MM.1S (cell line): ENCODE results near the gene POLR1D.

Experiments
- DNase-seq: peaks from one replicate; pipeline ENCODE4 v3.0.0-alpha.2; 2015
- H2AFZ ChIP-seq: fragments of 300-600 bp; sonication (generic); 2 replicates; pipeline ENCODE4 v1.6.0; 2016; ENCODE audit warnings: antibody characterized with exemption, low read length
- H3F3A ChIP-seq: fragments of 300-600 bp; sonication (generic); 2 replicates; pipeline ENCODE4 v1.6.1; 2016; ENCODE audit warnings: mild to moderate bottlenecking, antibody characterized with exemption, low read length, moderate library complexity, mixed read lengths; ENCODE audit not compliant: insufficient read depth
- H3K27ac ChIP-seq: fragments of 300-600 bp; sonication (generic); 2 replicates; pipeline ENCODE4 v1.5.1; 2016; ENCODE audit warnings: mild to moderate bottlenecking, low read length
- H3K27me3 ChIP-seq: fragments of 300-600 bp; sonication (generic); replicated peaks from 2 replicates; pipeline ENCODE4 v1.6.0; 2016; ENCODE audit warnings: low read length; ENCODE audit not compliant: insufficient read depth
- H3K36me3 ChIP-seq: fragments of 300-600 bp; sonication (generic); replicated peaks from 2 replicates; pipeline ENCODE4 v1.6.1; 2016; ENCODE audit warnings: mild to moderate bottlenecking, low read length, mixed read lengths; ENCODE audit not compliant: insufficient read depth
- H3K4me1 ChIP-seq: fragments of 300-600 bp; sonication (generic); 2 replicates; pipeline ENCODE4 v1.6.1; 2016; ENCODE audit warnings: low read length, mixed read lengths
- H3K4me2 ChIP-seq: fragments of 300-600 bp; sonication (generic); 2 replicates; pipeline ENCODE4 v1.6.0; 2016; ENCODE audit warnings: low read depth, low read length
- H3K4me3 ChIP-seq: fragments of 300-600 bp; sonication (generic); 2 replicates; pipeline ENCODE4 v1.5.1; 2016; ENCODE audit warnings: low read length, mixed read lengths
- H3K79me2 ChIP-seq: fragments of 300-600 bp; sonication (generic); 2 replicates; pipeline ENCODE4 v1.6.1; 2016; ENCODE audit warnings: mixed run types, low read length, mixed read lengths
- H3K9ac ChIP-seq: fragments of 300-600 bp; sonication (generic); 2 replicates; pipeline ENCODE4 v1.6.1; 2016; ENCODE audit warnings: low read length, mixed read lengths
- H3K9me2 ChIP-seq: fragments of 300-600 bp; sonication (generic); replicated peaks from 2 replicates; pipeline ENCODE4 v1.6.1; 2016; ENCODE audit warnings: mild to moderate bottlenecking, low read length, mixed read lengths; ENCODE audit not compliant: insufficient read depth
- H3K9me3 ChIP-seq: fragments of 300-600 bp; sonication (generic); replicated peaks from 2 replicates; pipeline ENCODE4 v1.6.1; 2016; ENCODE audit warnings: mild to moderate bottlenecking, low read length, mixed read lengths; ENCODE audit not compliant: insufficient read depth
- H4K20me1 ChIP-seq: fragments of 300-600 bp; sonication (generic); 2 replicates; pipeline ENCODE4 v1.6.1; 2016; ENCODE audit warnings: mild to moderate bottlenecking, low read length, moderate library complexity, mixed read lengths; ENCODE audit not compliant: insufficient read depth
- EZH2 ChIP-seq: fragments of 300-600 bp; sonication (generic); optimal IDR thresholded peaks from 2 replicates; pipeline ENCODE3; 2017; ENCODE audit warnings: low read depth, mild to moderate bottlenecking, antibody characterized with exemption, low read length, mixed read lengths
- EZH2phosphoT487 ChIP-seq: fragments of 300-600 bp; sonication (generic); IDR thresholded peaks from 2 replicates; pipeline ENCODE4 v1.6.1; 2018; ENCODE audit warnings: antibody characterized with exemption, low read length
- TF ChIP-seq, protein P1 (sequence below): fragments of 300-600 bp; sonication (generic); IDR thresholded peaks from 2 replicates; pipeline ENCODE4 v1.5.1; 2016; ENCODE audit warnings: antibody characterized with exemption, low read length, mixed read lengths

POLR1D gene

DNA sequence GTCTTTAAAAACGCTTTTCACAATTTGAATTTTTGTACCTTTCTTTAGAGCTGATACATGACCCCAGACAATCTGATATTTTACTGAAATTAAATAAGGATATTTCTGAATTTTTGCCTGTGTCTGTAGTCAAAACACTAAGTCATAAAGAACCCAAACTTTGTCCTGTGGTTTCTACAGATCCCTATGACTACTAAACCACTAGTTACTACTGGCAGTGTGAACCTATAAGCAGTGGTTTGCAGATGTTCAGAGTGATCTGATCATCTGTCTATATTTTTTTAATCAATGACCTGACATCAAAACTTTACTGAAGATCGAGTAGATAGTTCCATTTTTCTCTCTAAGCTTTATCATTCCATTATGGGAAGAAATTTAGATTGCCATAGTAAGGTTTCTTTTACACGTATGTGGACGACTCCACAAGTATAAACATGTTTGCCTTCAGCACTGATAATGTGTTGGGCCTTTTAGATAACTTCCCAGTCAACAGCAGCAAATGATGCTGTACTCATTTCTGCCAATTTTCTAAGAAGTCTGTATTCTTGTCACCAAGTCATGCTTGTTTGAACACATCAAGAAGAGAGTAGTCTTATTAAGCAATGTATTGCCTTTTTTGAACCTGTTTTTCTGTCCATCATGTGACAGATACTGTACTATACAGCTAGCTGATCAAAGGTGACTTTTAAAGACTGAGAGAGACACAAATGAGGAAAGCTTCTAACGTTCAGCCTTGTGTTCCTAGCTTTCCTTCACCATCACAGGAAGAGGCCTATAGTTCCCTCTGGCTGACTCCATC lies 21.8 kb downstream of the POLR1D start:
- no peaks in the 10 kb centered on the region for H3K27me3 ChIP-seq
- no peaks in the 10 kb centered on the region for H3K36me3 ChIP-seq
- no peak for DNase-seq
- H3F3A ChIP-seq, result no peaks in the 10 kb centered on the region
- no peak overlapping the region for H3K4me2 ChIP-seq
- H3K79me2 ChIP-seq, result peaks cover 57% of the 10 kb centered on the region
- no peaks in the 10 kb centered on the region for H3K4me1 ChIP-seq
- no peaks in the 10 kb centered on the region for H3K9me3 ChIP-seq
- no peak overlapping the region for H3K4me3 ChIP-seq
- no peak overlapping the region for H3K9ac ChIP-seq
- no peak overlapping the region for H2AFZ ChIP-seq
- no peaks in the 10 kb centered on the region for H4K20me1 ChIP-seq
- no peaks in the 10 kb centered on the region for H3K9me2 ChIP-seq
- TF ChIP-seq EZH2phosphoT487, result no peak
- TF ChIP-seq, protein P1, sequence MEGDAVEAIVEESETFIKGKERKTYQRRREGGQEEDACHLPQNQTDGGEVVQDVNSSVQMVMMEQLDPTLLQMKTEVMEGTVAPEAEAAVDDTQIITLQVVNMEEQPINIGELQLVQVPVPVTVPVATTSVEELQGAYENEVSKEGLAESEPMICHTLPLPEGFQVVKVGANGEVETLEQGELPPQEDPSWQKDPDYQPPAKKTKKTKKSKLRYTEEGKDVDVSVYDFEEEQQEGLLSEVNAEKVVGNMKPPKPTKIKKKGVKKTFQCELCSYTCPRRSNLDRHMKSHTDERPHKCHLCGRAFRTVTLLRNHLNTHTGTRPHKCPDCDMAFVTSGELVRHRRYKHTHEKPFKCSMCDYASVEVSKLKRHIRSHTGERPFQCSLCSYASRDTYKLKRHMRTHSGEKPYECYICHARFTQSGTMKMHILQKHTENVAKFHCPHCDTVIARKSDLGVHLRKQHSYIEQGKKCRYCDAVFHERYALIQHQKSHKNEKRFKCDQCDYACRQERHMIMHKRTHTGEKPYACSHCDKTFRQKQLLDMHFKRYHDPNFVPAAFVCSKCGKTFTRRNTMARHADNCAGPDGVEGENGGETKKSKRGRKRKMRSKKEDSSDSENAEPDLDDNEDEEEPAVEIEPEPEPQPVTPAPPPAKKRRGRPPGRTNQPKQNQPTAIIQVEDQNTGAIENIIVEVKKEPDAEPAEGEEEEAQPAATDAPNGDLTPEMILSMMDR, result no peak
- TF ChIP-seq EZH2, result no peak
- no peak overlapping the region for H3K27ac ChIP-seq

DNA sequence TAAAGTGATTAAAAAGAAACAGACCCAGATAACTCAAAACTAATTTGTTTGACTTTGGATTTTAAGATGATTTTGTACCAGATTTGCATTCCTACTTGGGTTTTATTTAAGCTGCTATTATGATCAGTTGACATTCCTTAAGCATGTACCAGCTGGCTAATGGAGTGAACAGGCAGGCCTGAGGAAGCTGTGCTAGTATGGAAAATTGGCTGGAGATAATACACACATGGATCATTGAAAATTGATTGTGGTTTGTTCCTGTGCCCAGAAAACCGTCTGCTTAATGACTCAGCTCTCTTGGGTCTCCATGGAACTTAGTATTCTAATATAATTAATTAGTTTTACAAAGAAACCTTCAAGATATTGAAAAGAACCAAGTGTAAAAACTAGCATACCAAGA lies 22.6 kb downstream of the POLR1D start:
- Histone ChIP-seq H3K27me3 (no peaks in the 10 kb centered on the region), H3K4me2 (no peak overlapping the region), H4K20me1 (no peaks in the 10 kb centered on the region), H3K27ac (no peak overlapping the region), H3F3A (no peaks in the 10 kb centered on the region), H2AFZ (no peak overlapping the region), H3K4me3 (no peak overlapping the region), H3K9me3 (no peaks in the 10 kb centered on the region), H3K79me2 (peaks cover 50% of the 10 kb centered on the region), H3K9me2 (no peaks in the 10 kb centered on the region), H3K9ac (no peak overlapping the region), H3K36me3 (no peaks in the 10 kb centered on the region), H3K4me1 (no peaks in the 10 kb centered on the region)
- no peak for TF ChIP-seq EZH2phosphoT487
- TF ChIP-seq EZH2, result no peak
- TF ChIP-seq, protein P1, result no peak
- DNase-seq, result no peak

DNA sequence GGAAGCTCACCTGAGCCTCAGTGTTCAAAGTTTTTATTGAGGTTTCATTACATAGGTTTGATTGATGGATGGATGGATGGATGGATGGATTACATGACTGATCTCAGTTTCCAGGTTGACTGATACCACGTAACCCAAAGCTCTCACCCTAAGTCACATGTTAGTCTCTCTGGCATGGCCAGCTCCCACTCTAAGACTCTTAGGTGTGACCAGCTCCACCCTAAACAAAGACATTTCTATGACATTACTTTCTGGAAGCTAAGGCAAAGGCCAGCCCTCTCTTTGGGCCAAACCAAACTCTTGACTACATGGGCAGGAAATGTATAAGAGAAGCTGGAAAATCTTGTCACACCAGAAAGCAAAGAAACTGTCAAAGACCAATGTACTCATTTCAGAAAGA lies 28.6 kb downstream of the POLR1D start:
- Histone ChIP-seq H3K9me2 (no peaks in the 10 kb centered on the region), H3K4me1 (no peaks in the 10 kb centered on the region), H3K36me3 (peaks cover 6% of the 10 kb centered on the region), H2AFZ (no peak overlapping the region), H3K27ac (no peak overlapping the region), H4K20me1 (no peaks in the 10 kb centered on the region), H3K9me3 (no peaks in the 10 kb centered on the region), H3K79me2 (peaks cover 10% of the 10 kb centered on the region), H3K9ac (no peak overlapping the region), H3K27me3 (no peaks in the 10 kb centered on the region), H3F3A (no peaks in the 10 kb centered on the region), H3K4me2 (no peak overlapping the region), H3K4me3 (no peak overlapping the region)
- TF ChIP-seq, protein P1, result no peak
- TF ChIP-seq EZH2, result no peak
- TF ChIP-seq EZH2phosphoT487, result no peak
- DNase-seq, result no peak
